ENCODE results near the gene MALAT1. TPM values are rescaled to one million over a fixed set of nuclear protein-coding genes. Genes with fewer than 3 reads are reported as not detected.

MALAT1 gene
- total and polyA plus RNA-seq, 10 of the 15 experiments (the other 5 are each of a cell fraction or from before 2014, with no cell fraction given) = 448 to 8,160 (median 2,019) TPM

DNA sequence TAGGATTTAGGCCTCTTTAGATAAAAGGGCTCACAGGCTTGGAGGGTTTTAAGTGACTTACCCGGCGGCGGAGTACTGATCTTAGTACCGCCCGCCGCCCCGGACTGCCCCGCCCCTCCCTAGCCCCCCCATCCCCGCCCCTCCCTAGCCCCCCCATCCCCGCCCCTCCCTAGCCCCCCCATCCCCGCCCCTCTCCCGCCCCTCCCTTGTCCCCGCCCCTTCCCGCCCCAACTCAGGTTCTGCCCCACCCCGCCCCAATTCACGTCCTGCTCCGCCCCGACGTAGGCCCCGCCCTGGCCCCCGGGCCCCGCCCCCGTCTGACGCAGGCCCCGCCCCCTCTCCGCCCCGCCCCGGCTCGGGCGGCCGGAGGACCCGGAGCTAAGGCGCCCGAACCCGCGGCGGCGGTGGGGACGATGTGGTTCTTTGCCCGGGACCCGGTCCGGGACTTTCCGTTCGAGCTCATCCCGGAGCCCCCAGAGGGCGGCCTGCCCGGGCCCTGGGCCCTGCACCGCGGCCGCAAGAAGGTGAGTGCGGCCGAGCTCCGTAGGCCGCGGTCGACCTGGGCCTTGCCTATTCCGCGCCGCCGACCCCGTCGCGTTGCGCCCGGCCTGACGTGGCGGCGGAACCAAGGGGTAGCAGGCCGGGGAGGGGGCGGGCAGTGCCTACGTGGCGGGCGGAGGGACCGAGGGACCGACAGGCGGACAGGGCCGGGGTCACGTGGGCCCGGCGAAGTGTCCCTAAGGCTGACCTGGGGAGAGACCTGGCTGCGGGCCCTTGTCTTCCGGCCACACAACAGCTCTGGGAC, 26.1 kb downstream of the MALAT1 start, which contains the start of gene SCYL1 (continued):
- TF ChIP-seq RBBP5 (conservative IDR thresholded peaks at IDR 0.05) = no peak
- TF ChIP-seq SUZ12 (IDR thresholded peaks at IDR 0.05; ENCODE audit: unreplicated experiment) = no peak
- TF ChIP-seq NRF1 (conservative IDR thresholded peaks at IDR 0.05; ENCODE audit: low read depth, low read length) = no peak
- 0 out of 2 replicates have a peak, but pooled peaks have one; percentile 58 for TF ChIP-seq STAT1 (conservative IDR thresholded peaks at IDR 0.05)
- TF ChIP-seq YBX1 (IDR thresholded peaks at IDR 0.05) = no peak
- TF ChIP-seq, protein P1, sequence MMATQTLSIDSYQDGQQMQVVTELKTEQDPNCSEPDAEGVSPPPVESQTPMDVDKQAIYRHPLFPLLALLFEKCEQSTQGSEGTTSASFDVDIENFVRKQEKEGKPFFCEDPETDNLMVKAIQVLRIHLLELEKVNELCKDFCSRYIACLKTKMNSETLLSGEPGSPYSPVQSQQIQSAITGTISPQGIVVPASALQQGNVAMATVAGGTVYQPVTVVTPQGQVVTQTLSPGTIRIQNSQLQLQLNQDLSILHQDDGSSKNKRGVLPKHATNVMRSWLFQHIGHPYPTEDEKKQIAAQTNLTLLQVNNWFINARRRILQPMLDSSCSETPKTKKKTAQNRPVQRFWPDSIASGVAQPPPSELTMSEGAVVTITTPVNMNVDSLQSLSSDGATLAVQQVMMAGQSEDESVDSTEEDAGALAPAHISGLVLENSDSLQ (IDR thresholded peaks at IDR 0.05) = no peak
- TF ChIP-seq ETV6 (conservative IDR thresholded peaks at IDR 0.05 in 1 of 2, IDR thresholded peaks at IDR 0.05 in 1 of 2; ENCODE audit: borderline replicate concordance in 1 of 2, low read depth in 1 of 2) = no peak
- TF ChIP-seq, protein P2, sequence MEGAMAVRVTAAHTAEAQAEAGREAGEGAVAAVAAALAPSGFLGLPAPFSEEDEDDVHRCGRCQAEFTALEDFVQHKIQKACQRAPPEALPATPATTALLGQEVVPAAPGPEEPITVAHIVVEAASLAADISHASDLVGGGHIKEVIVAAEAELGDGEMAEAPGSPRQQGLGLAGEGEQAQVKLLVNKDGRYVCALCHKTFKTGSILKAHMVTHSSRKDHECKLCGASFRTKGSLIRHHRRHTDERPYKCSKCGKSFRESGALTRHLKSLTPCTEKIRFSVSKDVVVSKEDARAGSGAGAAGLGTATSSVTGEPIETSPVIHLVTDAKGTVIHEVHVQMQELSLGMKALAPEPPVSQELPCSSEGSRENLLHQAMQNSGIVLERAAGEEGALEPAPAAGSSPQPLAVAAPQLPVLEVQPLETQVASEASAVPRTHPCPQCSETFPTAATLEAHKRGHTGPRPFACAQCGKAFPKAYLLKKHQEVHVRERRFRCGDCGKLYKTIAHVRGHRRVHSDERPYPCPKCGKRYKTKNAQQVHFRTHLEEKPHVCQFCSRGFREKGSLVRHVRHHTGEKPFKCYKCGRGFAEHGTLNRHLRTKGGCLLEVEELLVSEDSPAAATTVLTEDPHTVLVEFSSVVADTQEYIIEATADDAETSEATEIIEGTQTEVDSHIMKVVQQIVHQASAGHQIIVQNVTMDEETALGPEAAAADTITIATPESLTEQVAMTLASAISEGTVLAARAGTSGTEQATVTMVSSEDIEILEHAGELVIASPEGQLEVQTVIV (IDR thresholded peaks at IDR 0.05; ENCODE audit: borderline replicate concordance, partially characterized antibody) = no peak
- TF ChIP-seq ATF7 (IDR thresholded peaks at IDR 0.05; ENCODE audit: low read depth) = no peak
- TF ChIP-seq USF1 (IDR thresholded peaks at IDR 0.05; ENCODE audit: borderline replicate concordance, extremely low read length, insufficient read depth, low read depth, low read length) = peak; percentile 87
- no peak for TF ChIP-seq TBL1XR1 (IDR thresholded peaks at IDR 0.05; ENCODE audit: low read depth, low read length)
- TF ChIP-seq NFYB (IDR thresholded peaks at IDR 0.05; ENCODE audit: insufficient read depth, low read depth, low read length) = no peak
- TF ChIP-seq PAX8 (IDR thresholded peaks at IDR 0.05) = no peak
- no peak for TF ChIP-seq E2F4 (IDR thresholded peaks at IDR 0.05; ENCODE audit: low read depth, low read length)
- no peak for TF ChIP-seq HDAC2 (IDR thresholded peaks at IDR 0.05)
- TF ChIP-seq, protein P3, sequence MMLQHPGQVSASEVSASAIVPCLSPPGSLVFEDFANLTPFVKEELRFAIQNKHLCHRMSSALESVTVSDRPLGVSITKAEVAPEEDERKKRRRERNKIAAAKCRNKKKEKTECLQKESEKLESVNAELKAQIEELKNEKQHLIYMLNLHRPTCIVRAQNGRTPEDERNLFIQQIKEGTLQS (IDR thresholded peaks at IDR 0.05; ENCODE audit: borderline replicate concordance, extremely low read depth, low read depth, low read length) = no peak
- TF ChIP-seq, protein P4, sequence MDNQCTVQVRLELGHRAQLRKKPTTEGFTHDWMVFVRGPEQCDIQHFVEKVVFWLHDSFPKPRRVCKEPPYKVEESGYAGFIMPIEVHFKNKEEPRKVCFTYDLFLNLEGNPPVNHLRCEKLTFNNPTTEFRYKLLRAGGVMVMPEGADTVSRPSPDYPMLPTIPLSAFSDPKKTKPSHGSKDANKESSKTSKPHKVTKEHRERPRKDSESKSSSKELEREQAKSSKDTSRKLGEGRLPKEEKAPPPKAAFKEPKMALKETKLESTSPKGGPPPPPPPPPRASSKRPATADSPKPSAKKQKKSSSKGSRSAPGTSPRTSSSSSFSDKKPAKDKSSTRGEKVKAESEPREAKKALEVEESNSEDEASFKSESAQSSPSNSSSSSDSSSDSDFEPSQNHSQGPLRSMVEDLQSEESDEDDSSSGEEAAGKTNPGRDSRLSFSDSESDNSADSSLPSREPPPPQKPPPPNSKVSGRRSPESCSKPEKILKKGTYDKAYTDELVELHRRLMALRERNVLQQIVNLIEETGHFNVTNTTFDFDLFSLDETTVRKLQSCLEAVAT (IDR thresholded peaks at IDR 0.05) = no peak
- 0 out of 2 replicates have a peak, but pooled peaks have one; percentile 56 for TF ChIP-seq ZNF207 (IDR thresholded peaks at IDR 0.05; ENCODE audit: borderline replicate concordance)
- no peak for TF ChIP-seq TCF12 (IDR thresholded peaks at IDR 0.05; ENCODE audit: low read depth, low read length)
- peak; percentile 69 for TF ChIP-seq SIN3A (IDR thresholded peaks at IDR 0.05; ENCODE audit: low read depth, low read length)
- TF ChIP-seq ZSCAN29 (IDR thresholded peaks at IDR 0.05) = peak; percentile 68; the same call in 1 of the 2 replicates
- TF ChIP-seq KDM1A (IDR thresholded peaks at IDR 0.05; ENCODE audit: borderline replicate concordance) = no peak

All from GM12878 (cell line).